ENCODE data around the gene C4BPB. TPM values are rescaled to one million over a fixed set of nuclear protein-coding genes. Genes with fewer than 3 reads are reported as not detected.

C4BPB gene
- total RNA-seq, 1 donor from 2014 or later = not detected

DNA sequence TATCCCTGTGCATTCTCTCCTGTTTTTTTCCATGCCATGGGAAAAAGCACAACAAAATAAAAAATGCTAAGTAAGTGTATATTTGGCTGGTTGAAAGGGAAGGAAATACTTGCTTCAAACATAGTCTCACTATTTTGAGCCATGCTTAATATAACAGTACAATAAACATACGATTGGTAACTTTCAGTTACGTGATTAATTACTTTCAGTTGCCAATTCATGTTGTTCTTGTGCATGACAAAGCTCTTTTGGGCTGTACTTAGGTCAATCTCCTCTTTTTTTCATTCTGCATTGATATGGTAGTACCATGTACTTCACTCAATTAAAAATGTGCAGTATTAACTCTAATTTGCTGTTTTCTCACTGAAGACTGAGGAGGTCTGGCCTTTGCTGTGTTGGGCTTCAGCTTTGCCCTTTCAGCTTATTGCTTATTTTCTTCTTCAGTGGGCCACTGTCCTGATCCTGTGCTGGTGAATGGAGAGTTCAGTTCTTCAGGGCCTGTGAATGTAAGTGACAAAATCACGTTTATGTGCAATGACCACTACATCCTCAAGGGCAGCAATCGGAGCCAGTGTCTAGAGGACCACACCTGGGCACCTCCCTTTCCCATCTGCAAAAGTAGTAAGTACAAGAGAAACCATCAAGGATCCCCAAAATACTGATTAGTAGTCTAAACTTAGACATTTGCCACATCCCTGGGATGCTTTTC, 2.7 kb downstream of the C4BPB start:
- TF ChIP-seq CTCF (IDR thresholded peaks at IDR 0.05; ENCODE audit: insufficient read depth, low read length, poor library complexity, severe bottlenecking) = no peak
- H3K36me3 ChIP-seq (ENCODE audit: control insufficient read depth, insufficient read depth, low read length) = no peaks in the 10 kb centered on the region
- no peaks in the 10 kb centered on the region for H3K27me3 ChIP-seq (ENCODE audit: control insufficient read depth, insufficient read depth, low read length)
- no peak for DNase-seq (ENCODE audit: low read depth)
- H3K4me3 ChIP-seq (ENCODE audit: low read depth, low read length) = no peak overlapping the region

DNA sequence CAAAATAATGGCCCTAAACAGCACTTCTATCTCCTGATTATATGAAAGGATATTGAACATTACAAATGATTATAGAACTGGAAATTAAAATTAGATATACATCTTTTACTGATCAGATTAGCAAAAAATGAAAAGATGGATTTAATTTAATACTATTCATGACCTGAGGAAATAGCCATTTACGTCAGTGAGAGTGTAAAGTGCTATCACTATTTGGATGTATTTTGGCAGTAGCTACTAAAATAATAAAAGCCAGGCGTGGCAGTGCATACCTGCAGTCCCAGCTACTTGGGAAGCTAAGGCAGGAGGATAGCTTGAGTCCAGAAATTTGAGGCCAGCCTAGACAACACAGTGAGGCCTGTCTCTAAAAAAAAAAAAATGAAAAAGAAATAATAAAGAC, 5.3 kb downstream of the C4BPB start:
- Histone ChIP-seq H3K27me3 (ENCODE audit: control insufficient read depth, insufficient read depth, low read length) (no peaks in the 10 kb centered on the region), H3K36me3 (ENCODE audit: control insufficient read depth, insufficient read depth, low read length) (no peaks in the 10 kb centered on the region), H3K4me3 (ENCODE audit: low read depth, low read length) (no peak overlapping the region)
- DNase-seq (ENCODE audit: low read depth) = no peak
- TF ChIP-seq CTCF (IDR thresholded peaks at IDR 0.05; ENCODE audit: insufficient read depth, low read length, poor library complexity, severe bottlenecking) = no peak

DNA sequence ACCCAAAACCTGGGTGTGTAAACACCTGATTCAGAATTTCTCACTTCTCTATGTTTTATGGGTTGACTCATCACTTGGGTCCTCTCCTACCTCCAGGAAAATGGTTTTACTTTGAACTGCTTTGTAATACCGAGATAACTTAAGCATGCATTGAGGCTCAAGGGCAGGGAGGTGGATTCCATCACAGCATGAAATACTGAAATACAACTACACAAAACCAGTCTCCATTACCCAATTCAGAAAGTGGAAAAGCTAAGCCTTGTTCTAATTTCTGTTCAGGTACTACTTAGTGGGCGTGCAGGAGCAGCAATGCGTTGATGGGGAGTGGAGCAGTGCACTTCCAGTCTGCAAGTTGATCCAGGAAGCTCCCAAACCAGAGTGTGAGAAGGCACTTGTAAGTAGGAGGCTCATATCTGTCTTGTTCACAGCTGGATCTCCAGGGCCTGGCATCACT, 9.2 kb downstream of the C4BPB start:
- H3K27me3 ChIP-seq (ENCODE audit: control insufficient read depth, insufficient read depth, low read length) = no peaks in the 10 kb centered on the region
- H3K4me3 ChIP-seq (ENCODE audit: low read depth, low read length) = no peak overlapping the region
- H3K36me3 ChIP-seq (ENCODE audit: control insufficient read depth, insufficient read depth, low read length) = no peaks in the 10 kb centered on the region
- no peak for TF ChIP-seq CTCF (IDR thresholded peaks at IDR 0.05; ENCODE audit: insufficient read depth, low read length, poor library complexity, severe bottlenecking)
- no peak for DNase-seq (ENCODE audit: low read depth)

- no peak for TF ChIP-seq CTCF (IDR thresholded peaks at IDR 0.05; ENCODE audit: insufficient read depth, low read length, poor library complexity, severe bottlenecking)
- no peak for DNase-seq (ENCODE audit: low read depth)
- H3K27me3 ChIP-seq (ENCODE audit: control insufficient read depth, insufficient read depth, low read length) = no peaks in the 10 kb centered on the region
Measured at GRCh38 chr1:207101720-207102119, 13.1 kb downstream of the C4BPB start.

DNA sequence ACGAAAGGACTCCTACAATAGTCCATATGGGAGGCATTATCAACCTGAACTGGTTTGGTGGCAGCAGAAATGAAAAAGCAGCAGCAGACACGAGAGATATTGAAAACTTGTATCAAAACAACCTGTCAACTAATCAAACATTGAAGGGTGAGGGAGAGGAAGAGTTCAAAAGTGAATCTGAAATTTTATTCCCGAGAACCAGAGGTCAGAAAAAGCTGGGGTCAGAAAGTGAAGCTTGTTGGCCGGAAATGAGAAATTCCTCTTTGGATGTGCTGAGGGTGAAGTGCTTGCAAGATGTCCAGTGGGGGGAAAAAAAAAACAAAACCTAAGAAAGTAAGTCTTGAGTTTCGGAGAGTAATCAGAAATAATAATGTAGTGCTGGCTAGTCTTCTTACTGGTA, 13.5 kb downstream of the C4BPB start:
- no peak for DNase-seq (ENCODE audit: low read depth)
- TF ChIP-seq CTCF (IDR thresholded peaks at IDR 0.05; ENCODE audit: insufficient read depth, low read length, poor library complexity, severe bottlenecking) = no peak
- Histone ChIP-seq H3K27me3 (ENCODE audit: control insufficient read depth, insufficient read depth, low read length) (no peaks in the 10 kb centered on the region), H3K36me3 (ENCODE audit: control insufficient read depth, insufficient read depth, low read length) (no peaks in the 10 kb centered on the region), H3K4me3 (ENCODE audit: low read depth, low read length) (no peak overlapping the region)

More at GRCh38 chr1:207101720-207102119, 13.1 kb downstream of the C4BPB start:
- H3K36me3 ChIP-seq (ENCODE audit: control insufficient read depth, insufficient read depth, low read length) = no peaks in the 10 kb centered on the region
- no peak overlapping the region for H3K4me3 ChIP-seq (ENCODE audit: low read depth, low read length)

- H3K4me3 ChIP-seq (ENCODE audit: low read depth, low read length) = no peak overlapping the region
- no peaks in the 10 kb centered on the region for H3K27me3 ChIP-seq (ENCODE audit: control insufficient read depth, insufficient read depth, low read length)
- DNase-seq (ENCODE audit: low read depth) = no peak
- no peaks in the 10 kb centered on the region for H3K36me3 ChIP-seq (ENCODE audit: control insufficient read depth, insufficient read depth, low read length)
- no peak for TF ChIP-seq CTCF (IDR thresholded peaks at IDR 0.05; ENCODE audit: insufficient read depth, low read length, poor library complexity, severe bottlenecking)
Measured at GRCh38 chr1:207102659-207103058, 14.0 kb downstream of the C4BPB start.
